Keratinocyte (primary cell): ENCODE results near the gene ADAP2. TPM values are rescaled to one million over a fixed set of nuclear protein-coding genes. Genes with fewer than 3 reads are reported as not detected.

Source experiments
- DNase-seq: peaks from one replicate; pipeline ENCODE4 v3.0.0-alpha.2; 2011; ENCODE audit warnings: low read depth, missing footprints, low spot score
- FAIRE-seq: peaks from 2 replicates; lab custom pipeline; 2011; peaks lifted over from hg19 to GRCh38; lab: Jason Lieb, UNC
- H2AFZ ChIP-seq: 2 replicates; pipeline ENCODE4 v1.6.0; 2012; ENCODE audit warnings: low read length, control low read depth, inconsistent platforms; ENCODE audit not compliant: control insufficient read depth
- H3K27ac ChIP-seq: 2 replicates; pipeline ENCODE4 v1.5.1; 2011; ENCODE audit warnings: low read length; ENCODE audit not compliant: control insufficient read depth, insufficient read depth
- H3K27me3 ChIP-seq: 3 replicates; pipeline ENCODE4 v1.6.0; 2011; ENCODE audit warnings: low read length; ENCODE audit not compliant: control insufficient read depth, insufficient read depth; ENCODE audit errors: extremely low read depth
- H3K36me3 ChIP-seq, 2 experiments: 2 replicates in 1 of 2; 3 replicates in 1 of 2; pipeline ENCODE4 v1.5.1; 2011; ENCODE audit warnings: low read length in 2 of 2, mild to moderate bottlenecking in 1 of 2; ENCODE audit not compliant: control insufficient read depth in 2 of 2, insufficient read depth in 2 of 2; ENCODE audit errors: extremely low read depth in 1 of 2
- H3K4me1 ChIP-seq: 3 replicates; pipeline ENCODE4 v1.5.1; 2011; ENCODE audit warnings: low read length; ENCODE audit not compliant: control insufficient read depth, insufficient read depth; ENCODE audit errors: extremely low read depth
- H3K4me2 ChIP-seq: 3 replicates; pipeline ENCODE4 v1.6.0; 2011; ENCODE audit warnings: low read depth, low read length; ENCODE audit not compliant: control insufficient read depth, insufficient read depth; ENCODE audit errors: extremely low read depth
- H3K4me3 ChIP-seq, 3 experiments: fragments of 200-600 bp in 1 of 3; sonication (generic) in 1 of 3; 2 replicates in 2 of 3; 3 replicates in 1 of 3; pipeline ENCODE4 v1.5.1; 2011 to 2016; ENCODE audit warnings: low read length in 3 of 3, mild to moderate bottlenecking in 3 of 3, control low read depth in 2 of 3, inconsistent platforms in 1 of 3, low read depth in 1 of 3, mixed read lengths in 1 of 3, mixed run types in 1 of 3, moderate library complexity in 1 of 3; ENCODE audit not compliant: control insufficient read depth in 2 of 3, insufficient read depth in 2 of 3; ENCODE audit errors: extremely low read depth in 1 of 3
- H3K79me2 ChIP-seq: 2 replicates; pipeline ENCODE4 v1.6.0; 2012; ENCODE audit warnings: low read length; ENCODE audit not compliant: control insufficient read depth, insufficient read depth
- H3K9ac ChIP-seq: 3 replicates; pipeline ENCODE4 v1.6.0; 2011; ENCODE audit warnings: low read length; ENCODE audit not compliant: control insufficient read depth, insufficient read depth; ENCODE audit errors: extremely low read depth
- H3K9me1 ChIP-seq: 3 replicates; pipeline ENCODE4 v1.6.0; 2011; ENCODE audit warnings: low read length; ENCODE audit not compliant: control insufficient read depth, insufficient read depth; ENCODE audit errors: extremely low read depth
- H3K9me3 ChIP-seq: 2 replicates; pipeline ENCODE4 v1.5.1; 2012; ENCODE audit warnings: low read depth, low read length; ENCODE audit not compliant: control insufficient read depth
- H4K20me1 ChIP-seq: 3 replicates; pipeline ENCODE4 v1.6.0; 2011; ENCODE audit warnings: low read length; ENCODE audit not compliant: control insufficient read depth, insufficient read depth; ENCODE audit errors: extremely low read depth
- CTCF ChIP-seq, 3 experiments: IDR thresholded peaks in 1 of 3; conservative IDR thresholded peaks in 1 of 3; optimal IDR thresholded peaks in 1 of 3; 2 replicates in 2 of 3; 3 replicates in 1 of 3; pipeline versions ENCODE3 to v1.5.1; 2011; ENCODE audit warnings: low read length in 3 of 3, mild to moderate bottlenecking in 3 of 3, moderate library complexity in 2 of 3, control low read depth in 1 of 3, inconsistent platforms in 1 of 3; ENCODE audit not compliant: insufficient read depth in 2 of 3; ENCODE audit errors: extremely low read depth in 1 of 3
- EZH2 ChIP-seq: IDR thresholded peaks from one replicate; pipeline ENCODE4 v1.6.1; 2012; ENCODE audit warnings: inconsistent platforms, mild to moderate bottlenecking, low read length, moderate library complexity
- dilution Hi-C: fragments of 300-500 bp; cut with MboI; formaldehyde crosslinking; loops from one replicate; pipeline ENCODE4 v1.7.0; 2020; ENCODE audit warnings: low sequenced_read_pairs; ENCODE audit not compliant: extremely low pct_ligation_motif_present
- polyA minus RNA-seq, 3 experiments: library from RNA; depleted of rRNA, polyadenylated mRNA; stranded (reverse); fragments of >200 nt; gene quantifications; 1 replicate in 1 of 3; 2 replicates in 1 of 3; 3 replicates in 1 of 3; pipeline ENCODE4 v1.2.3, GENCODE V29; 2011
- polyA plus RNA-seq, 5 experiments: library from polyadenylated mRNA; depleted of rRNA in 3 of 5; stranded (reverse) in 3 of 5; stranded (forward) in 1 of 5; unstranded in 1 of 5; fragments of >200 nt; gene quantifications; 1 replicate in 1 of 5; 2 replicates in 3 of 5; 3 replicates in 1 of 5; pipeline versions ENCODE4 v1.2.1 to v1.2.3, GENCODE V29; 2011 to 2012; ENCODE audit warnings: missing spikeins in 2 of 5, low read depth in 1 of 5, low replicate concordance in 1 of 5

Gene ADAP2
- polyA plus RNA-seq (1.3 to 4.2 TPM (median 1.4 TPM) in 3 replicates), polyA minus RNA-seq (2.8 to 4.7 TPM in 2 of 3 replicates, not detected in the other)
- polyA plus RNA-seq (2011; ENCODE audit: low read depth), result 16.6 TPM
- polyA plus RNA-seq (2011; cell fraction: cytosol; rRNA removed), result 1.4 and 1.6 TPM in 2 replicates
- 2.5 and 2.8 TPM in 2 replicates for polyA plus RNA-seq (2011; cell fraction: nucleus; rRNA removed)
- 0.37 and 12.0 TPM in 2 replicates for polyA plus RNA-seq (2012; ENCODE audit: low replicate concordance)
- polyA minus RNA-seq (2011; cell fraction: cytosol; rRNA and poly(A)+ RNA removed), result 3.8 TPM
- polyA minus RNA-seq (2011; cell fraction: nucleus; rRNA and poly(A)+ RNA removed), result 4.2 and 8.3 TPM in 2 replicates

- no peak for FAIRE-seq
- peak within 1 kb of the TSS; percentile 32 to 56 (median 48) for H3K4me3 ChIP-seq
Measured at GRCh38 chr17:30921544-30922196, at the start of gene ADAP2. ADAP2 (plus strand) TSS chr17:30921945; CDS start chr17:30922015, 70 bp downstream.

GRCh38 chr17:30886187-30886586 is 35.6 kb upstream of the ADAP2 start:
- TF ChIP-seq CTCF (optimal IDR thresholded peaks at IDR 0.05 in 1 of 3, IDR thresholded peaks at IDR 0.05 in 1 of 3, conservative IDR thresholded peaks at IDR 0.05 in 1 of 3; ENCODE audit: extremely low read depth in 1 of 3, insufficient read depth in 2 of 3, low read length in 3 of 3) (no peak), EZH2 (no peak)
- no peaks in the 10 kb centered on the region for H3K4me1 ChIP-seq
- dilution Hi-C loops, result no loop called here
- H3K9me3 ChIP-seq, result no peaks in the 10 kb centered on the region
- no peak overlapping the region for H3K4me2 ChIP-seq
- FAIRE-seq, result no peak
- no peaks in the 10 kb centered on the region for H4K20me1 ChIP-seq
- H3K9me1 ChIP-seq, result no peaks in the 10 kb centered on the region
- no peak overlapping the region for H3K9ac ChIP-seq
- peaks cover 0 to 3% of the 10 kb centered on the region in 2 experiments for H3K36me3 ChIP-seq
- no peak overlapping the region for H3K4me3 ChIP-seq
- no peak overlapping the region for H3K27ac ChIP-seq
- H3K79me2 ChIP-seq, result no peaks in the 10 kb centered on the region
- H2AFZ ChIP-seq, result no peak overlapping the region
- DNase-seq, result no peak
- no peaks in the 10 kb centered on the region for H3K27me3 ChIP-seq

More at GRCh38 chr17:30921544-30922196, at the start of gene ADAP2:
- H3K27ac ChIP-seq, result no peak within 1 kb of the TSS
- H3K9me3 ChIP-seq, result no peaks in the 10 kb centered on the region
- DNase-seq, result no peak
- H3K9me1 ChIP-seq, result no peaks in the 10 kb centered on the region
- no peaks in the 10 kb centered on the region for H4K20me1 ChIP-seq
- peaks cover 38% of the 10 kb centered on the region for H3K27me3 ChIP-seq
- peaks cover 4% of the 10 kb centered on the region for H3K4me1 ChIP-seq
- dilution Hi-C loops, result no loop called here
- H3K4me2 ChIP-seq, result peak within 1 kb of the TSS; percentile 78
- H3K9ac ChIP-seq, result no peak within 1 kb of the TSS
- no peaks in the 10 kb centered on the region for H3K36me3 ChIP-seq
- TF ChIP-seq EZH2, result peak; percentile 72
- no peak for TF ChIP-seq CTCF (optimal IDR thresholded peaks at IDR 0.05 in 1 of 3, IDR thresholded peaks at IDR 0.05 in 1 of 3, conservative IDR thresholded peaks at IDR 0.05 in 1 of 3; ENCODE audit: extremely low read depth in 1 of 3, insufficient read depth in 2 of 3, low read length in 3 of 3)
- H3K79me2 ChIP-seq, result no peaks in the 10 kb centered on the region
- H2AFZ ChIP-seq, result peak within 1 kb of the TSS; percentile 29
